HG03558 (cell line): ENCODE results near the gene KLC1.

Experiments used
- ATAC-seq: cut with Tn5 transposase; IDR thresholded peaks from one replicate; pipeline ENCODE4 v1.9.1; 2021; ENCODE audit warnings: moderate number of reproducible peaks; ENCODE audit not compliant: unreplicated experiment; ENCODE audit errors: extremely low read depth

The KLC1 gene

GRCh38 chr14:103743691-103744090 is 114.7 kb downstream of the KLC1 start:
- ATAC-seq = no peak

GRCh38 chr14:103744621-103745395 is 115.8 kb downstream of the KLC1 start:
- no peak for ATAC-seq

GRCh38 chr14:103745424-103745823 is 116.4 kb downstream of the KLC1 start:
- no peak for ATAC-seq

- no peak for ATAC-seq
These were observed 117.7 kb downstream of the KLC1 start for GRCh38 chr14:103746701-103747100.

- ATAC-seq = no peak
These were observed 119.5 kb downstream of the KLC1 start for GRCh38 chr14:103748534-103748857.

DNA sequence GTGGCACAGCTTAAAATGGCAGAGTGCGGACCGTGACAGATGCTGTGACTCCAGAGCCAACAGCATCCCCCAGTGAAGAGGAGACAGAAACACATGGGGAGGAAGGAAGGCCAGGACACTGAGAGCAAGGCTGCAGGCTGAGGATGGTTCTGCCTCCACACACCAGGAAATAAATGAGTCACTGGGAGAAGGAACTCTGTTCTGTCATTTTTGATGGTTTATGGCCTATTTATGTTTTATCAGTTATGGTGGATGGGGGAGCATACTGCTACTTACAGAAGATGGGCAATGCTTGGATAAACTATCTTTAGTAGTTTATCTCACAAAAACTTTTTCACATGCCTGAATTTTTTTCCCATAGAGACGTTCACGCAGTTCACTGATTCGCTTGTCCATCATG is 120.4 kb downstream of the KLC1 start:
- ATAC-seq = no peak

GRCh38 chr14:103749860-103750259 is 120.8 kb downstream of the KLC1 start:
- no peak for ATAC-seq
